ENCODE data around the gene PCBP3. TPM values are rescaled to one million over a fixed set of nuclear protein-coding genes. Genes with fewer than 3 reads are reported as not detected.
"Not testable (repeated sequence)": the region's sequence is repeated elsewhere in the genome, so short reads cannot be mapped to it uniquely, and the experiment has no call there.

PCBP3 gene
- polyA plus RNA-seq, 1 donor (not counting 4 experiments of a cell fraction or from before 2014, with no cell fraction given), result 0.25 TPM

DNA sequence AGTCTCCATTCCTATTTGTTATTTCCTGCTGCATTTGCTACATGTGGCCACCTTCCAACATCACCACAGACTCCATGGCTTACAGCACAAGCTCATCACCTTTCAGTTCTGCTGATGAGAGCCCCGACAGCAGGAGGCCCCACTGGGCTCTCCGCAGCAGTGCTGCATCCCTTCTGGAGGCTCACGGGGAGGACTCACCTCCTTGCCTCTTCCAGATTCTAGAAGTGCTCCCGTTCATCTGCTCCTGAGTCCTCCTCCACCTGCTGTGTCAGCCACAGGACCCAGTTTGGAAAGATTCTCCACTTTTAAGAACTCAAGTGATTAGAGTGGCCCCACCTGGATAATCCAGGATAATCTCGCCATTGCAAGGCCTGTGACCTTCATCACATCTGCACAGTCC, 167.6 kb downstream of the PCBP3 start:
- H3K79me2 ChIP-seq (ENCODE audit: control insufficient read depth, insufficient read depth, low read length), result no peaks in the 10 kb centered on the region
- H3K4me3 ChIP-seq (ENCODE audit: control insufficient read depth in 2 of 3, extremely low read depth in 1 of 3, insufficient read depth in 2 of 3, low read depth in 1 of 3, low read length in 3 of 3), result no peak overlapping the region
- TF ChIP-seq, protein P1, sequence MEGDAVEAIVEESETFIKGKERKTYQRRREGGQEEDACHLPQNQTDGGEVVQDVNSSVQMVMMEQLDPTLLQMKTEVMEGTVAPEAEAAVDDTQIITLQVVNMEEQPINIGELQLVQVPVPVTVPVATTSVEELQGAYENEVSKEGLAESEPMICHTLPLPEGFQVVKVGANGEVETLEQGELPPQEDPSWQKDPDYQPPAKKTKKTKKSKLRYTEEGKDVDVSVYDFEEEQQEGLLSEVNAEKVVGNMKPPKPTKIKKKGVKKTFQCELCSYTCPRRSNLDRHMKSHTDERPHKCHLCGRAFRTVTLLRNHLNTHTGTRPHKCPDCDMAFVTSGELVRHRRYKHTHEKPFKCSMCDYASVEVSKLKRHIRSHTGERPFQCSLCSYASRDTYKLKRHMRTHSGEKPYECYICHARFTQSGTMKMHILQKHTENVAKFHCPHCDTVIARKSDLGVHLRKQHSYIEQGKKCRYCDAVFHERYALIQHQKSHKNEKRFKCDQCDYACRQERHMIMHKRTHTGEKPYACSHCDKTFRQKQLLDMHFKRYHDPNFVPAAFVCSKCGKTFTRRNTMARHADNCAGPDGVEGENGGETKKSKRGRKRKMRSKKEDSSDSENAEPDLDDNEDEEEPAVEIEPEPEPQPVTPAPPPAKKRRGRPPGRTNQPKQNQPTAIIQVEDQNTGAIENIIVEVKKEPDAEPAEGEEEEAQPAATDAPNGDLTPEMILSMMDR (optimal IDR thresholded peaks at IDR 0.05 in 1 of 3, IDR thresholded peaks at IDR 0.05 in 1 of 3, conservative IDR thresholded peaks at IDR 0.05 in 1 of 3; ENCODE audit: extremely low read depth in 1 of 3, insufficient read depth in 2 of 3, low read length in 3 of 3), result no peak
- TF ChIP-seq EZH2 (IDR thresholded peaks at IDR 0.05; ENCODE audit: low read length), result no peak
- H3K9me1 ChIP-seq (ENCODE audit: control insufficient read depth, extremely low read depth, insufficient read depth, low read length), result no peaks in the 10 kb centered on the region
- H4K20me1 ChIP-seq (ENCODE audit: control insufficient read depth, extremely low read depth, insufficient read depth, low read length), result no peaks in the 10 kb centered on the region
- no peak overlapping the region for H3K27ac ChIP-seq (ENCODE audit: control insufficient read depth, insufficient read depth, low read length)
- H3K9me3 ChIP-seq (ENCODE audit: control insufficient read depth, low read depth, low read length), result peaks cover 4% of the 10 kb centered on the region
- H2AFZ ChIP-seq (ENCODE audit: control insufficient read depth, low read length), result no peak overlapping the region
- no peak for FAIRE-seq
- DNase-seq (ENCODE audit: low read depth, low spot score), result no peak
- dilution Hi-C loops (cut with MboI; ENCODE audit: extremely low pct_ligation_motif_present, low sequenced_read_pairs), result no loop called here
- no peak overlapping the region for H3K4me2 ChIP-seq (ENCODE audit: control insufficient read depth, extremely low read depth, insufficient read depth, low read depth, low read length)
- no peak overlapping the region for H3K9ac ChIP-seq (ENCODE audit: control insufficient read depth, extremely low read depth, insufficient read depth, low read length)
- no peaks in the 10 kb centered on the region for H3K27me3 ChIP-seq (ENCODE audit: control insufficient read depth, extremely low read depth, insufficient read depth, low read length)
- no peaks in the 10 kb centered on the region for H3K36me3 ChIP-seq (ENCODE audit: control insufficient read depth in 2 of 2, extremely low read depth in 1 of 2, insufficient read depth in 2 of 2, low read length in 2 of 2)
- no peaks in the 10 kb centered on the region for H3K4me1 ChIP-seq (ENCODE audit: control insufficient read depth, extremely low read depth, insufficient read depth, low read length)

DNA sequence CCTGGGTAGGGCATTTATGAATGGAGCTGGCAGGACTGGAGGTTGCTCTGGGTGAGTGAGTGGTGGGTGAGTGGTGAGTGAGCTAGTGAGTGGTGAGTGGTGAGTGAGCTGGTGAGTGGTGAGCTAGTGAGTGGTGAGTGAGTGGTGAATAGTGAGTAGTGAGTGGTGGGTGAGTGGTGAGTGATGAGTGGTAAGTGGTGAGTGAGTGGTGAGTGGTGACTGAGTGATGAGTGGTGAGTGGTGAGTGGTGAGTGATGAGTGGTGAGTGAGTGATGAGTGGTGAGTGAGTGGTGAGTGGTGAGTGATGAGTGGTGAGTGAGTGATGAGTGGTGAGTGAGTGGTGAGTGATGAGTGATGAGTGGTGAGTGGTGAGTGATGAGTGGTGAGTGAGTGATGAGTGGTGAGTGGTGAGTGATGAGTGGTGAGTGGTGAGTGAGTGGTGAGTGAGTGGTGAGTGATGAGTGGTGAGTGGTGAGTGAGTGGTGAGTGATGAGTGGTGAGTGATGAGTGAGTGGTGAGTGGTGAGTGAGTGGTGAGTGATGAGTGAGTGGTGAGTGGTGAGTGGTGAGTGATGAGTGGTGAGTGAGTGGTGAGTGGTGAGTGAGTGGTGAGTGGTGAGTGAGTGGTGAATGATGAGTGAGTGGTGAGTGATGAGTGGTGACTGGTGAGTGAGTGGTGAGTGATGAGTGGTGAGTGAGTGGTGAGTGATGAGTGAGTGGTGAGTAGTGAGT, 170.8 kb downstream of the PCBP3 start:
- FAIRE-seq; H3K27ac ChIP-seq (ENCODE audit: control insufficient read depth, insufficient read depth, low read length); dilution Hi-C loops (cut with MboI; ENCODE audit: extremely low pct_ligation_motif_present, low sequenced_read_pairs); H3K27me3 ChIP-seq (ENCODE audit: control insufficient read depth, extremely low read depth, insufficient read depth, low read length); H3K4me2 ChIP-seq (ENCODE audit: control insufficient read depth, extremely low read depth, insufficient read depth, low read depth, low read length); H2AFZ ChIP-seq (ENCODE audit: control insufficient read depth, low read length); H4K20me1 ChIP-seq (ENCODE audit: control insufficient read depth, extremely low read depth, insufficient read depth, low read length); H3K9ac ChIP-seq (ENCODE audit: control insufficient read depth, extremely low read depth, insufficient read depth, low read length); H3K4me3 ChIP-seq (ENCODE audit: control insufficient read depth in 2 of 3, extremely low read depth in 1 of 3, insufficient read depth in 2 of 3, low read depth in 1 of 3, low read length in 3 of 3); H3K36me3 ChIP-seq (ENCODE audit: control insufficient read depth in 2 of 2, extremely low read depth in 1 of 2, insufficient read depth in 2 of 2, low read length in 2 of 2); H3K79me2 ChIP-seq (ENCODE audit: control insufficient read depth, insufficient read depth, low read length); H3K9me1 ChIP-seq (ENCODE audit: control insufficient read depth, extremely low read depth, insufficient read depth, low read length); DNase-seq (ENCODE audit: low read depth, low spot score); H3K9me3 ChIP-seq (ENCODE audit: control insufficient read depth, low read depth, low read length): not testable (repeated sequence)
- peaks cover 12% of the 10 kb centered on the region for H3K4me1 ChIP-seq (ENCODE audit: control insufficient read depth, extremely low read depth, insufficient read depth, low read length)

GRCh38 chr21:45815781-45816180, 172.3 kb downstream of the PCBP3 start:
- H3K79me2 ChIP-seq (ENCODE audit: control insufficient read depth, insufficient read depth, low read length); FAIRE-seq; DNase-seq (ENCODE audit: low read depth, low spot score); H2AFZ ChIP-seq (ENCODE audit: control insufficient read depth, low read length); H3K4me2 ChIP-seq (ENCODE audit: control insufficient read depth, extremely low read depth, insufficient read depth, low read depth, low read length); H3K27me3 ChIP-seq (ENCODE audit: control insufficient read depth, extremely low read depth, insufficient read depth, low read length); dilution Hi-C loops (cut with MboI; ENCODE audit: extremely low pct_ligation_motif_present, low sequenced_read_pairs); H3K9me1 ChIP-seq (ENCODE audit: control insufficient read depth, extremely low read depth, insufficient read depth, low read length); H3K9me3 ChIP-seq (ENCODE audit: control insufficient read depth, low read depth, low read length); H3K27ac ChIP-seq (ENCODE audit: control insufficient read depth, insufficient read depth, low read length); H3K9ac ChIP-seq (ENCODE audit: control insufficient read depth, extremely low read depth, insufficient read depth, low read length); H3K36me3 ChIP-seq (ENCODE audit: control insufficient read depth in 2 of 2, extremely low read depth in 1 of 2, insufficient read depth in 2 of 2, low read length in 2 of 2); H3K4me3 ChIP-seq (ENCODE audit: control insufficient read depth in 2 of 3, extremely low read depth in 1 of 3, insufficient read depth in 2 of 3, low read depth in 1 of 3, low read length in 3 of 3); H4K20me1 ChIP-seq (ENCODE audit: control insufficient read depth, extremely low read depth, insufficient read depth, low read length): not testable (repeated sequence)
- peaks cover 14% of the 10 kb centered on the region for H3K4me1 ChIP-seq (ENCODE audit: control insufficient read depth, extremely low read depth, insufficient read depth, low read length)
